NCI-H69 (cell line): ENCODE results near the gene ANO8.
"Not testable (repeated sequence)": the region's sequence is repeated elsewhere in the genome, so short reads cannot be mapped to it uniquely, and the experiment has no call there.

ENCODE experiments used
- DNase-seq: peaks from one replicate; lab custom pipeline; 2025; lab: John Stamatoyannopoulos, UW

Gene ANO8

GRCh38 chr19:17286263-17286662 lies 48.4 kb downstream of the ANO8 start:
- DNase-seq, result no peak

DNA sequence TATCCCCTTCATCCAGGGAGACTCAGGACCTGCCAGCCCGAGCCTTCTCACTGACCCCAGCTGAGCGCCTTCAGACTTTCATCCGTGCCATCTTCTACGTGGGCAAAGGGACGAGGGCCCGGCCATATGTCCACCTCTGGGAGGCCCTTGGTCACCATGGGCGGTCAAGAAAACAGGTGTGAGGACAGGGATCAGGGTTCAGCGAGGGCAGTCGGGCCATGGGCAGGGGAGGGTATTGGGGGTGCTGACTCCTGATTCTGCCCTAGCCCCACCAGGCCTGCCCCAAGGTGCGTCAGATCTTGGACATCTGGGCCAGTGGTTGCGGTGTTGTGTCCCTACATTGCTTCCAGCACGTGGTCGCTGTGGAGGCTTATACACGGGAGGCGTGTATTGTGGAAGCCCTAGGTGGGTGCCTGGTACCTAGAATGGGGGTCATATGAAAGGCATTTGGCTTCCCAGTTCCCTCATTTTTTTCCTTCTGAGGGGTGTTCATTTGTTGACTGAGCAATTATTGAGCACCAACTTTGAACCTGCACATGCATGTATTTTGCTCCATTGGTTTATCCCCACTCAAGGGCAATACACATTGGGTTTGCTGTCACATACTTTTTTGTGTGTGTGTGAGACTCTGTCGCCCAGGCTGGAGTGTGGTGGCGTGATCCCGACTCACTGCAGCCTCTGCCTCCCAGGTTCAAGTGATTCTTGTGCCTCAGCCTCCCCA lies 49.1 kb downstream of the ANO8 start:
- DNase-seq, result no peak

DNA sequence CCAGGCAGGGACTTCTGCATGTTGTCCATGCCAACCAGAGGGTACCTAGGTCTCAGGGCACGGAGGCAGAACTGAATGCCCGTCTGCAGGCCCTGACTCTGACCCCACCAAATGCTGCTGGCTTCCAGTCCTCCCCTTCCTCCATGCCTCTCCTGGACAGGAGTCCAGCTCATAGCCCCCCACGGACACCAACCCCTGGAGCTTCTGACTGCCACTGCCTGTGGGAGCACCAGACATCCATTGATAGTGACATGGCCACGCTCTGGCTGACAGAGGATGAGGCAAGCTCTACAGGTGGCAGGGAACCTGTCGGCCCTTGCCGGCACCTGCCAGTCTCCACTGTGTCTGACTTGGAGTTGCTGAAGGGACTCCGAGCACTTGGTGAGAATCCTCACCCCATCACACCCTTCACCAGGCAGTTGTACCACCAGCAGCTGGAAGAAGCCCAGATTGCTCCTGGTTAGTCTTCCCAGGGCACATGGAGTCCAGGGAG lies 51.1 kb downstream of the ANO8 start:
- no peak for DNase-seq

GRCh38 chr19:17282488-17283125 lies 52.0 kb downstream of the ANO8 start:
- peak; percentile 94 for DNase-seq

DNA sequence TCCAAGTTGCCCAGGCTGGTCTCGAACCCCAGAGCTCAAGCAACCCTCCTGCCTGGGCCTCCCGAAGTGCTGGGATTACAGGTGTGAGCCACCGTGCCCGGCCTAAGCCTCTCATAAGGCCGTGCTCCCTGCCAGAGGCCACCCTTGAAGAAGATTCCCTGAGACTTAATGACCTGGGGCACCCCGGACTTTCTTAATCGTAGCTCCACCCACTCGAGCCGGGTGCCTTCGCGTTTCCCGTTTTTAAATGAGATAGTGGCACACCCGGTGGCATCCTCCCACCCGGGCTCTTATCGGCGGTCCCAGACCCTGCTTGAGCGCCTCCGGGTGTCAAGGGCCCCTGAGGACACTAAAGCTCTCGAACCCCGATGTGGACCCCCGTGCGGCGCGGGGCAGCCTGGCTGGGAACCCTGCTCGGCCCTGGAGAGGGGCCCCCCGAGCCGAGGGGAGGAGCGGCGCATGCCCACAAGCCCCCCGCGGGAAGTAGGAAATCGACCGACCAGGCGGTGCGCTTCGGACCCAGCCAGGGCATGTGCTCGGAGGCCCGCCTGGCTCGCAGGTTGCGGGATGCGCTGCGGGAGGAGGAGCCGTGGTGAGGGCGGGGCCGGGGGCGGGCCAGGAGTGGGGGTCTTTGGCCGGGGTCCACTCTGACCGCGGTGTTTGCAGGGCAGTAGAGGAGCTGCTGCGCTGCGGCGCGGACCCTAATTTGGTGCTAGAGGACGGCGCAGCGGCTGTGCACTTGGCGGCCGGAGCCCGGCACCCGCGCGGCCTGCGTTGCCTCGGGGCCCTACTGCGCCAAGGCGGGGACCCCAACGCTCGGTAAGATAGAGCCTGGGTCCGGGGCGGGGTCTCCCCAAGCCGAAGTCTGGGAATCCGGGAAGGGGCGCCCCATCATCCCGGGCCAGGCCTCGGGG lies 53.0 kb downstream of the ANO8 start, which contains the start of gene ANKLE1:
Gene ANKLE1 (plus strand): TSS at position 511 of the 914 bp plus-strand sequence. CDS start 20 bp downstream, at position 531.
- peak; percentile 51 for DNase-seq

GRCh38 chr19:17279436-17279835 lies 55.2 kb downstream of the ANO8 start:
- DNase-seq, result no peak

DNA sequence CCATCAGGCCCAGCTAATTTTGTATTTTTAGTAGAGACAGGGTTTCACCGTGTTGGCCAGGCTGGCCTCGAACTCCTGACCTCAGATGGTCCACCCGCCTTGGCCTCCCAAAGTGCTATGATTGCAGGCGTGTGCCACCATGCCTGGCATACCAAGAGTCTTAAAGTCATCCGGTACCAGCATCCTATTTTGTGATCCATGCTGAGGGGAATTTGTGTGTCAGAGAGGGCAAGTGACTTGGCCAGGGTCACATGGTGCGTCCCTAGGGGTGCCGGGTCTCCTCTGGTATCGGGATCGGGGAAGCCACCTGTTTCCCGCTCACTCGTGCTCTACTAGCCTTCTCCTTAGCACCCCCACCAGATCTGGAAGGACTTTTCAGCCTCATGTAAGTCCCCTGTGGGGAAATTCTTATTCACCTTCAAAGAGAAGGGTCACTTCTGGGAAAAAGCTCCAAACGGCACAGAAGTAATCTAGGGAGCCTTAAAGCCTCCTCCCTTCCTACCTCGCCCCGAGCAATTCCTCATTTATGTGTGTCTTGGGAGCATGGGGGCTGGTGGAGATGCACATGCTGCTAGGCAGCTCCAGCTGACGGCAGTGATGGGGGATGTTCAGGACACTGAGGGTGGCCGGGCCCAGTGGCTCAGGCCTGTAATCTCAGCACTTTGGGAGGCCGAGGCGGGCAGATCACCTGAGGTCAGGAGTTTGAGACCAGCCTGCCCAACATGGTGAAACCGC lies 59.0 kb downstream of the ANO8 start:
- no peak for DNase-seq

GRCh38 chr19:17274892-17275291 lies 59.8 kb downstream of the ANO8 start:
- not testable (repeated sequence) for DNase-seq
